HG03066 (cell line): ENCODE measurements around the gene LOXL1.

Experiments used
- ATAC-seq: cut with Tn5 transposase; IDR thresholded peaks from one replicate; pipeline ENCODE4 v1.9.1; 2021; ENCODE audit warnings: low read depth; ENCODE audit not compliant: unreplicated experiment

The LOXL1 gene

DNA sequence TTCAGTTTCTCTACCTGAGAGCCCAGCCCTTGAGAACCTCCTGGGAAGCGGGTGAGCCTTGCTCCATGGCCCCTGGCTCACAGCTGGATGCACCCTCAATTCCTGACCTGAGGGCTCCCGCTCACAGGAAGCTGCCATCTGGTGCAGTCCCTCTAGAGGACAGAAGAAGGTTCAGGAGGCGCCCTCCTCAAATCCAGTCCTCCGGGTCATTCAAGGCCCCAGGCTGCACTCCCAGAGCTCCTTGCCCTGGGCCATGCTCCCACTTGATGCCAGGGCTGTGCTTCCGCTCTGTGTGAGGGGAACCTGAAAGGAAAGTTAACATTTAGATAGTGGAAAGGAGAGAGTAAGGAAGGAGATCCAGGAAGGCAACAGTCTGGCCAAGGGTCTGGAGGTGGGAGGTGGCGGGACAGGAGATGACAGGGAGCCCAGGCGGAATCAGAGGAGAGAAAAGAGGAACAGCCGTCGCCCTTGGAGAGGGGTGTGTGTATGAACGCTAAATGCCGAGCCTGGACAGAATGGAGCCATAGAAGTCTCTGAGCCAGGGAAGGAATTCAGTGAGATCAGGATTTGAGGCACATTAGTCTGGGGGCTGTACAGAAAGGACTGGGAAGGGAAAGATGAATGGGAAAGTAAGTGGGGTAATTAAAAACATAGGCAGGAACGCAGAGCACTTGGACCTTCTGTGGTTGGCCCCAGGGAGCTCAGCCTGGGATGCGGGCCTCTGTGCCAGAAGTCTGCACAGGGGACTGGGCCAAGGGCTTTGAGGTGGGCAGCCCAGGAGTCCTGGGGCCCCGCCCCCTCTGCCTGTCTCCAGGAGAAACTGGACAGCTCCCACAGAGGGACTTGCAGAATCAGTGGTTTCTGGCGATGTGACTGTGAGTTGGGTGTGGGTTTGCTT, 26.8 kb upstream of the LOXL1 start:
- ATAC-seq, result no peak

GRCh38 chr15:73900095-73900712, 26.1 kb upstream of the LOXL1 start:
- no peak for ATAC-seq

DNA sequence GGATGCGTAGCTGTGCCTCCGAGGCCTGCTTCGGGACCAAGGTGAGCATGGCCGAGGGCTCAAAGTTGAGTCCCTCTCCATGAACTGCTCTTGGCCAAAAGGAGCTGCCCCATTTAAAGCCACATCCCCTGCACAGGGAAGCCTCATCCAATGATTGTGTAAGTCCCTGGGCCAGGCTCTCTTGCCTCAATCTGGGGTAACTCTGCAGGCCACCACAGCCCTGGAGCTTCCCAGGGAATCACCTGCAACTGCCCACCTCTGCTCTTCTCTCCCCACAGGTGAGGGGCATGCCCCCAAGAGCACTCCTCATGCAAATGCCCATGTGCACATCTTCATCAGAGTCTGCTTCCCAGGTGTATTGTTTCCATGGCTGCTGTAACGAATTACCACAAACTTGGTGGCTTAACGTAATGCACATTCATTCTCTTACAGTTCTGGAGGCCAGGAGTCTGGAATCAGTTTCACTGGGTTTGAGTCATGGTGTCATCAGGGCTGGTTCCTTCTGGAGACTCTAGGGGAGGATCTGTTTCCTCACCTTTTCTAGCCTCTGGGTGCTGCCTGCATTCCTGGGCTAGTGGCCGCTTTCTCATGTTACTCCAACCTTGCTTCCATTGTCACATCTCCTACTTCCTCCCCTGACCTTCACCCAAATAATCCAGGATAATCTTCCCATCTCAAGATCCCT, 25.0 kb upstream of the LOXL1 start:
- ATAC-seq, result no peak

DNA sequence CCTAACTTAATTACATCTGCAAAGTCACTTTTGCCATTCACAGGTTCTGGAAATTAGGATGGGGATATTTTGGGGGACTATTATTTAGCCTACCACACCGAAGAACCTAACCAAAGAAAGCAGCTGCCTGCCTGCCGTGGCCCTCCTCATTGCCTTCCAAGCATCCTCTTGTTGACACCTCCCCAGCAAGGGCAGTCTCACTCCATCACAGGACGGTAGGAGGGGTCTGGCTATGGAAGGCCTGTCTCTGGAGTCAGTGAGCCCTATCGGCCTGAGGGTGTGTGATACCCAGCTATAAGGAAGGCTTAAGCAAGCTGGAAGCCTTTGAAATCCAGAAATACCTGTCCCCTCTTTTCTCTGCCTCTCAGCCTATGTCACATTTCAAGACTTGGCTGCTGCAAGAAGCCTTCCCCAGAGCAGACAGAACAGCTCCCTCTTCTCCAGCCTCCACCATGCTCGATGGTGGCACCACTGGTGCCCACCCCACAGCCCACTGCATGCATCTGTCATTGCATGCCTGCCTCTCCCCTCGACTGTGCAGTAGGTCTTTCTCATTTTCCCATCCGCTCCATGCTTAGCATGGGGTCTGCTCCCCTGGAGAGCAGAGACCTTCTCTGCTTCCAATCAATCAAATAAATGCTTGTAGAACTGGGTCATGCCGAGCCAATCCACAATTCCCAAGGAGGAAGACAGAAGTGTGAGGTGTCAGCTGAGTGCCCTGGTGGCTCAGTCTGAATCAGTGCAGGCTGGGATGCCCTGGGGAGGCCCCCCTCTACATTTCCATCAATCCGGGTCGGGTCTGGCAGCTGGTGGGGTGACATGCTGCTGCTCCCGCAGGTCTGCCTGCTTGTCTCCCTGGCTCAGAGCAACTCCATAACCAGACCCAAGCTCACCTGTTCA, 23.9 kb upstream of the LOXL1 start:
- ATAC-seq, result no peak

DNA sequence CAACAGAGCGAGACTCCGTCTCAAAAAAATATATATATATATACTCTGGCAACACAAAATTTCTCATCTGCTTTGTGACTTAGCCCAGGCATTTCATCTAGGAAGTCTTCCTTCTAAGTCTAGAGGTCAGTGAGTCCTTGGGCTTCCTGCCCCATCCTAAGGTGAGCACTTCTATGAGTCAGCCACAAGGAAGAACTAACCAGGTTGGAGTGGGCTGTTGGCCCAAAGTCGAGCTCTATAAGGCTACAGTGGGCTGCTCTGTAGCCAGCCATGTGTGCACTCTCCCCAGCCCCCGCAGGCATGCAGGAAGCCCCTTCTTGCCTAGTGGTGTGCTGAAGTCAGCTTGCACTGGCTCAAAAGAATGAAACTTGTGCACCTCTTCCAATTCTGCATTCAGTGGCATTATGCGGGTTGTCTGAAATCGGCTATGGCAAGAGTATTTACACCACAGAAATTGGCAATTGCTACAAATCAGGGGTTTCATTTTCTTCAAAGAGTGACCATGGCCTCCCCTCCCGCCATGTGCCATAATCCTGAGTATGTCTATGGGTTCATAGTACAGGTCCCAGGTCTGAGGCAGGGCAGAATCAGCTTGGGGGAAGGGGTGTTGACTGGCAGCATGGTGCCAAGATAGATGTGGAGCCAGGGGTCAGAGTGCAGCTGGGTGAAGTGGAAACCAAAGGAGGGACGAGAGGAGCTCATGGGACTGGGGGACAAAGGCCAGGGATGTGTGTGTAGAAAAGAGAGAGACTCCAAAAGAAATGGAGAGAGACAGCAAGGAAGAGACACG, 22.0 kb upstream of the LOXL1 start:
- no peak for ATAC-seq

GRCh38 chr15:73905225-73905827, 20.9 kb upstream of the LOXL1 start:
- no peak for ATAC-seq

DNA sequence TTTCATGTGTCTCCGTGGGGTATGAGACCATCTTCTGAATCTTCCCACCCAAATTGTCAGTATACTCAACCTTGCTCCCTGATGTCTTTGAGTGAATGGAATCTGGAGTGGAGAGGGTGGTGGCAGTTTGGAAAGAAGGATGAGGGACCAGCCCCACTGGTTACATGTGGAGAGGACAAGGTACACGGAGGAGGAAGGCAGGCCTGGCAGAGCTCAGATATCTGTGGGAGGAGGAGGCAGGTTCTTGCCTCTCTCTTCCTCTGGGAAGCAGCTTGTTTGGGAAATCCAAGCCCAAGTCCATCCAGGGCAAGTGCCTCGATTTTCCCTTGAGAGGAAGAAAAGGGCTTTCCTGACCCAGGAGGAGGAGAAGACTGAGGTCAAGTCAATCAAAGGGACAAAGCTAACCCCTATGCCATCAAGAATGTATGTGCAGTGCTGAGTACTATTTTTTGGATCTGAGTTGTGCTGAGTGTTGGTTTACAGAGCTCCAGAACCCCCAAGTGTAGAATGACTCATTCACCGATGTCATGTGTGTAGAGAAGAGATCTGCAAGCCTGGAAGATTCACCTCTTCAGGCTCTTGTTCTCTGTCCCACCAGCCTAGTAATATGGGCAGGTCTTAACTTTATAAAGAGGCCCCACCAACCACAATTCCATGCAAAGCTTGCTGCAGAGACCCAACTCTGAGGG, 19.8 kb upstream of the LOXL1 start:
- ATAC-seq, result no peak

GRCh38 chr15:73907035-73907408, 19.2 kb upstream of the LOXL1 start:
- no peak for ATAC-seq

DNA sequence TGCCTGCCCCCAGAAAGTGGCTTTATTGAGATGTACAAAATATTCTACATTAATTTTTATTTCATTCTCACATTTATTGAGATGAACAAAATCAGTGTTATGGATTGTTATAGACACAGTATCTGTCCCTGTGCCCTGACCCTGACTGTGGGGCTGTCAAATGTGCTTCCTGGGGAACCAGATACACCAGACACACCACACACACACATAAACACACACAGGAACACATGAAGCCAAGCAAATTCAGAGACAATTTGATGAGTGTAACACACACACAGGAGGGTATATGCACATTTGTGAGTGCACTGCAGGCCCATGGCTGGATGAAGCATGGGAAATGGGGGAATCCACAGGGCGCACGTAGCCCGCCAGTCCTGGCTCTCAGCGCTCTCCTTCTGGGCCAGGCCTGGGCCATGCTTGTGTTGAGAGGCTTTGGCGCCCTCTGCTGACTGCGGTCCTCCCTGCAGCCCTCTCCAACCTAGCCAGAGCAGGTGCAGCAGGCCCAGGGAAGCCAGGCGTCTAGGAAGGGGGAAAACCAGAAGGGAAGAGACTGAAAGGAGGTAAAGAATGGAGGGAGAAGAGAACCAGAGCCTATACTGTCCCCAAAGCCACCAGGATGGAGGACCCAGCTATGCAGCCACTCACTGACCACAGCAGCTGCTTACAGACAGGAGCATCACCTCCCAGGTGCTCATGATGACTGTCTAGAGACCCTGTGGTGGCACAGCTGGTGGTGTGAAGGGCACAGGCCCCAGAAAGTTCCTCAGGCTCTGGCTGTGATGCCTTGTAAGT, 18.0 kb upstream of the LOXL1 start:
- no peak for ATAC-seq

DNA sequence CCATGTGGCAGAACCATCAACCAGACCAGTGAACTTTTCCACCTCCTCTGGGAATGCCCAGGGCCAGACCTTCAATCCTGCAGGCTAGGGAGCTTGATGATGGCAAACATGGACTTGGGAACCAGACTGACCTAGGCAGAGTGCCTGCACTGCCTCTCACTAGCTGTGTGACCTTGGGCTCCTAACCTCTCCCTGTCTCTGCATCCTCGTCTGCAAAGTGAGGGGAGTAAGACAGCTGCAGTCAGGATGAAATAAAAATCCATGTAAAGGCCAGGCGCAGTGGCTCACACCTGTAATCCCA, 17.5 kb upstream of the LOXL1 start:
- ATAC-seq, result no peak

GRCh38 chr15:73909651-73910050, 16.6 kb upstream of the LOXL1 start:
- no peak for ATAC-seq

- ATAC-seq, result no peak
Measured at GRCh38 chr15:73910522-73911303, 15.5 kb upstream of the LOXL1 start.

DNA sequence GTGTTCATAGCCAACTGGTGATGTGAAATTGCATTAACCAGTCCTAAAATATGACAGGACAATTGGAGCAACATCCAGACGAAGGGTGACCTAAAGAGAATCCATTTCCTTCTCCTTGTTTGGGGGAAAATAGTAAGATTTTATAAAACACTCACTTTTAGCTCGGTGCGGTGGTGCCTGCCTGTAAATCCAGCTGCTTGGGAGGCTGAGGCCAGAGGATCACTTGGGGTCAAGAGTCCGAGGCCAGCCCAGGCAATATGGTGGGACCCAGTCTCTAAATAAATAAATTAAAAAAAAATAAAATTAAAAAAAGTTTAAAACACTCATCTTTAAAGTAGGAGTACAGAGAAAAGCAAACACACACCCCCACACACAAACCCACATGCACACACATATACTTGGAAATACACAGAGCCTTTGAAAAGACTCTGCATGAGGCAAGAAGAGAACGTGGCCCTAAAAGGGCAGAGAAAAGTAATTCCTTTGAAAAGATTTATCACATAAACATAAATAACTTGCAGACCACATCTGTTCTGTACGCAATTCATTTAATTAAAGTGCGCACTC, 14.1 kb upstream of the LOXL1 start:
- ATAC-seq, result no peak

DNA sequence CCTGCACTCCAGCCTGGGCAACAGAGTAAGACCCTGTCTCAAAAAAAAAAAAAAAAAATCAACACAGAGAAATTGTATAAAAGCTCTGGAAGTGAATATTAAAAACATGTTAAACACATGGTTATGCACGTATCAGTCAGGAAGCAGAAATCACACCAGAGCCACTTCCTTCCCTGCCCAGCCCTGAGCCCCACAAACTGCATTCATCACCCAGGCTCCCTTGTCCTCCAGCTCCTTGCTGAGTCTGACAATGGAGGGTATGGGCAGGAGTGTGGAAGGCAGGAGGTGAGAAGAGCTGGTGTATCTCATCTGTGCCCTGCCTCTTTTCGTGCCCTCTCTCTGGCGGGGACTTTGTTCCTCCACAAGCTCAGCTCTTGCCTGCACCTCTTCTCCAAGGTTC, 12.1 kb upstream of the LOXL1 start:
- no peak for ATAC-seq

DNA sequence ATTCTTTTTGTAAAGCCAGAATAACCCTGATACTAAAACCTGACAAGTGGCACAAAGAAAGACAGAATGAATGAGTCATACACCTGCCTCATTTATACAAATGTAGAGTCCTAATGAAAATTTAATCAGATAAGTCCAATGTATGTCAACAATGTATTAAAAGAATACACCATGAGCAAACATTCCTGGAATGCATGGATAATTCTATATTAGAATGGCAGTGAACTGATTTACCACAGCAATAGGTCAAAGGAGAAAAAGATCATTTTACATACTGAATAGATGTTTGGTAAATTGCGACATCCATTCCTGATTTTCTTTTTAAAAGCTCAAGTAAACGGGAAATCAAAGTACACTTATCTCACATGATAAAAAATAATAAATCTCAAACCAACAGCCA, 11.2 kb upstream of the LOXL1 start:
- no peak for ATAC-seq

DNA sequence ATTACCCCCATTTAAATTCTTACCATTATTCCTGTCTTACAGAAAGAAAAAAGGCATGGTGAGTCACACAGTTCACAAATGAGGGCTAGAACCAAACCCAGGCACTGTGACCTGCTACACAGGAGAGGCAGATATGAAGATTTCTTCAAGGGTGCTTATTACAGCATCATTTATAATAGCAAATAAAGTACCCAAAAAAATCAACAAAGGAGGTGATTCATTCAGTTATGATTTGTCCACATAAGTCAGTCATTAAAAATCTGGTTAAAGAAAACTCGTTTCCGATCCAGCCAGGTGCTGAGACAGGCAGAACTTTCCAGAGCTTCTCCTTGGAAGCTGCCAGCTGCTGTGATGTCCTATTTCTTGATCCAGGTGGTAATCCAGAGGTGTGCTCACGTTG, 7.5 kb upstream of the LOXL1 start:
- ATAC-seq, result no peak

DNA sequence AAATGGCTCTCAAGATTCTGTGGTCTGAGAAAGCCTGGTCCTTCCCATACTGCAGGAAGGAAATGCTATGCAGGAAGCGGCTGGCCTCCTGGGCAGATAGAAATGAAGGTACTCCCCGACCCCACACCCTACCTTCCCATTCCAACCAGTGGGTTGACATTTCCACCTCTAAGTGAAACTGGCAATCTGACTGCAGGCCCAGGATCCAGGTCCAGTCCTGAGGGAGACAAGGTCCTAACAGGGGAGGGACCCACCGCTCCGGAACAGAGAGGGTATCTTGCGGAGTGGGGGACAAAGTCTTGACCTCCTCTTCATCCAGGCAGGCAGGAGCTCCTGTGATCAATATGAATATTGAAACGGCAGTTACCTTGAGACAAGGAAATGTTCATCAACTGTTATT, 6.6 kb upstream of the LOXL1 start:
- no peak for ATAC-seq
